HG03342 (cell line): ENCODE measurements around the gene RAD51B.
"Not testable (repeated sequence)": the region's sequence is repeated elsewhere in the genome, so short reads cannot be mapped to it uniquely, and the experiment has no call there.

Experiments used
- ATAC-seq: cut with Tn5 transposase; IDR thresholded peaks from one replicate; pipeline ENCODE4 v1.9.1; 2021; ENCODE audit warnings: mild to moderate bottlenecking, moderate library complexity; ENCODE audit not compliant: unreplicated experiment

Gene RAD51B

DNA sequence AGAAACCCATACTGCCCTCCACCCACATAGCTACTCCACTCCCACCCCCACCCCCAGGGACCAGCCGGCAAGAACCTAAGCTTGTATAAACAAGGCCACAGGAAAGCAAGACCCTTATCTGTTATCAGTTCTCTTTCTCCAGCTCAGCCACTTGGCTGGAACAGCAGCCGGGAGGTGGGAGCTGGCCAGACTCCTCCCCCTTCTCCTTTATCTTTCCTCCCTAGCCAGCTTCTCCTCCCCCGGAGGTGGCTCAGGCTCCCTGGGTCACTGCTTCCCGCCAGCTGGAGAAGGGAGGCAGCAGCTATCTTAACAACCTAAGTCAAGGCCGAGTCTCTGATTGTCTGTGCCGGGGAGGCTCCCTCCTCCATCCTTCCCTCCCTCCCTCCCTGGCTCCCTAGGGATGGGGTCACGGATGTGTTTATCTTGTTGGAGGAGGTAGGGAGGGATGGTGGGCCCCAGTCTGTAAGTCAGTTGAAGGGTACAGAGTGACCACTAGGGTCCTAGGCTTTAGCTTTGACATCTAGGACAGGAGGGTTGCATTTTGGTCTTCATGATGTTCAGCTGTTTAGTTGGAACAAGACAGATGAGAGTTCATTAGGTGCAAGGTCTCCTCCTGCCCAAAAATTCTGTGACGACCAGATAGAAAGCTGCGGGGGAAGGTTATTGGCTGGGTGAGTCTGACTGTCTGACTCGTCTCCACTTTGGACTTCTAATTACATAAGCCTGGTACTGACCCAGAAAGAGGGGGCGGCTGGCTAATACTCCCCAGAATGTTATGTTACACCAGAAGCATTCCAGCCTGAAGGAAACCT, 943.6 kb downstream of the RAD51B start:
- ATAC-seq, result no peak

DNA sequence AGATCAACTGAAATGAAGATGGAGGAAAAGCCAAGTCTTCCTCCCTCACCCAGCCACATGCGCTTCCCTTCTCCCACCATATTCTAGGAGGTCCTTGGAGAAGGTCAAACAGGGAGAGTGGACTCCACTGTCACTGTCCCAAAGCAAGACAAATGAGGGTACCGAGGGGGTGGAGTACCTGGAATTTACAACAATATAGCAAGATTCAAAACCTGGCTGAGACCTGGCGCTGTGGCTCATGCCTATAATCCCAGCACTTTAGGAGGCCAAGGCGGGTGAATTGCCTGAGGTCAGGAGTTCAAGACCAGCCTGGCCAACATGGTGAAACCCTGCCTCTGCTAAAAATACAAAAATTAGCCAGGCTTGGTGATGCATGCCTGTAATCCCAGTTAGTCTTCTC, 944.3 kb downstream of the RAD51B start:
- not testable (repeated sequence) for ATAC-seq

DNA sequence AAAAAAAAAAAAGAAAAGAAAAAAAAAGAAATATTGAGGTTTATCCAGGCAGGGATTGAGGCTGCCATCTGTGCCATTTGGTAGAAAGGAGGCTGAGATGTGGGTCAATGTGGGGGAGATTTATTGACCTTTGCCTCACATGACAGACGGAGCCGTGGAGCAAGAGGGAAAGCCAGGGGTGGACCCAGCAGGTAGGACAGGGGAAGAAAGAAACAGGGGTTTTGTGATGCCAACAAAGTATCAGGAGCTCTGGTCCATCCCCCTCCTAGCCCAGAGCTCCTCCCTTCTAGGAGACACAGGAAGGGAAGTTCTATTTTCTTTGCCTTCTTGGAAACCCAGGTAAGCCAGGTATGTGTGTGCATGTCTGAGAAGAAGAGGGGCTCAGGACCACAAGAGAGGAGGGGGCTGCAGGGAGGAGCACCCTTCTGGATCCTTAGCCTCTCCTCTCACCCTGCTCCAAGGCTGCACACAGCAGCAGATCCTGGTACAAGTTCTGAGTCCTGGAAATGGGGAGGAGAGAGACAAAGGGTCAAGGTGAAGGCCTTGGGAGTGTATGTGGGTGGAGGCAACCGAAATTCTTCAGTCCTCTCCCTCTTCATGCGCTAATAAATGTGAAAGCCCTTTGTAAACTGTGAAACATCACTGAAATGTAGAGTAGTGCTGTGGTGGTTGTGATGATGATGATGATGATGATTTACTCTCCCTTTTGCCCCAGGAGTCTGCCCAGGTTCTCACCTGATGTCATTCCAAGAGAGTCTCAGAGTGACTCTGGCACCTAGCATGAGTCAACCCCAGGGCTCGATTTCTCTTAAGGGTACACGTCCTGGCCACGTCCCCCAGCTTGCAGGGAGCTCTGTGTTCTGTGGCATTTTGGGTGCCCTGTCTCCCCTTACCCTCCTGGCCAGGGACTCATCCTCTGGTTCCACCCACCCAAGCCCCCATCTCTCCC, 947.0 kb downstream of the RAD51B start:
- no peak for ATAC-seq

DNA sequence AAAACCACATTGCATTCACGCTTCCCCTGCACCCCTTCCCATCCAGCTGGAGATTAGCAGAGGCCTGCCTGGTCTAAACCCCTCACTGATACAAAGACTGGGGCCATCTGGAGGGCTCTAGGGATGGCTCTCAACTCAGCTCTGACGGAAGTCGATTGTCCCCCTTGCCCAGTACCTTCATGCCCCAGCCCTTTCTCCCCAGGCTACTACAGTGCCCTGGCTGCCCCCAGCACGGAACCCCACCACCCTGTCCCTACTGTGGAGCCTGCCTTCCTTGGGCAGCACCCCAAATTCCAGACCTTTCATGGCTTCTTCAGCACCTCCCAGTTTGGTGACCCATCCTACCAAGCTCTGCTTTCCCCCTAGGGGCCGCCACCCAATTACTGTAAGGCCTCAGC, 947.7 kb downstream of the RAD51B start:
- no peak for ATAC-seq

DNA sequence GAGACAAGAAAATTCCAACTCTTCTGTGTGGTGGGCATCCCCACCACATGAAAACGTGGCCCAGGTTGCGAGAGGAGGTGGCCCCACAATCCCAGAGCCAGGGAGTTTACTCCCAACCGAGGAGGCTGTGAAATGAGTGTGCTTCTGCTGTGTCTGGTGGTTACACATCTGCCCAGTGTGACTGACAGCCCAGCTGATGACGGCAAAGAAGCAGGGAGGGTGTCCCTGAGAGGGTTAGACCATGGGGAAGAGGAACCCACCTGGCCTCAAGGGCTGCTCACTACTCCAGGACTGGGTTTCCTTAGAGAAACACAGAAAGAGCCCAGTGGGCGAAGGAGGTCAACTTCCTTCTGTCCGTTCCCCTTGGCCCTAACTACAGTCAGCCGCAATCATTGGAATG, 948.7 kb downstream of the RAD51B start:
- no peak for ATAC-seq

DNA sequence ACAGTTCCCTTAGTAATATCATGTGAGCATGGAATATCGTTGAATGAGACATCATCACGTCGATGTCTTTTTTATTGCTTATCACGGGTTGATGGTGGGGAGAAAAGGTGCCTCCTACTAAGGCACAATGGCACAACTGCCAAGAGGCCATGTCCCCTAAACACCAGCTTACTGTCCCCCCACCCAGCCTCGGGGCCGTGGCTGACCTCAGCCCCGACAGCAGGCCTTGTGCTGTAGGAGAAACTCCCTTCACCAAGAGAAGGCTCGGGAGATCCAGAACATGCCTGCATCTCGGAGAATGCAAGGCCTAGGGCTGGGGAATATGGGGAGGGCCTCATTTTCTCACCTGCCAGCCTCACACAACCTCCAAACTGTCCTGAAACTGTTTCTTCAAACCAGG, 950.5 kb downstream of the RAD51B start:
- no peak for ATAC-seq

DNA sequence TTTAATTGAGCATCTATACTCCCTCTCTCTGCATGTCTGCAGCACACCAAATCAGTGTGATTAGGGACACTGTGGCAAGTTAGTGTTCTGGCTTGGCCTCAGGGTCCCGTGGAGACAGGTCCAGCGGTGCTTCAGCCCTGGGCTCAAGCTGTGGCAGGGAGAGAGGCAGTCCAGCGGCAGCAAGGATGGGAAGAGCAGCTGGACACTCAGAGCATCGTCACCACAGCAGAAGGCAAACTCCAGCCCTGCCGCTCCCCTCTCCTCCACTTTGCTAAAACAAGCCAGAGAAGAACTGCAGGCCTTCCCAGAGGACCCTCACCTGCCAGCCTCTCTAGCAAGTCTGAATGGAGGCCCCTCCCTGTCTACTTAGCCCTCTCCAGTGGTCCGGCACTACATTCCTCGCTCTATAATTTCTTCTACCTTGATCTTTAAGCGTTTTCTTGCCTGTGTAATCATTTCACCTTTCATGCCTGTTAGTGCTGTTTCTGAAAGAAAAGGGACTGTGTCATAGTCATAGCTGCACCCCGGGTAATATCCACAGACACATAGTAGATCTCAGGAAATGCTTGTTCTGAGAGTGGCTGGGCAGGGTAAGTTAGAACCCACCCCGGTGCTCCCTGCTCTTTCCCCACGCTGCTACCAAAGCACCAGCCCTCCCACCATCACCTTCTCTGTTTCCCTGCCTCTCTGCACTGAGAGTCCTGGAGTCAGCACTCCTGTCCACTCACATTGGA, 951.1 kb downstream of the RAD51B start:
- ATAC-seq, result no peak

DNA sequence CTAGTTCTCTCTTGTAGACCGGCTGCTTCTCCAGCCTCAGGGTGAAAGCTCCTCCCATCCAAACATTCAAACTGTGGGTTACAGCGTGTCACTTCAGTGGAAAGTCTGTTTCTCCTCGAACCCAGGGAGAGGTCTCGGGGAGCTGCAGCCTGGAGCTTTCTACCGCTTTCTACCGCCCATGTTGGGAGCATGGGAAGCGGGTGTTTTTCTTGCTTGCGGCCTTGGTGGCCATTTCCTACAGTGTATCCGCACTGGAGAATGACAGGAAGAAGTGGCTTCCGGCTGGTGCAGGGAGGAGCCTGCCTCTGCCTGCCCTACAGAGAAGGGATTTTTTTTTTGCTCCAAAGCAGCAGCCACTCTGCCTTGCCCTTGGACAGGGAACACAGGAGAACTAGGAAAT, 952.1 kb downstream of the RAD51B start:
- ATAC-seq, result no peak

DNA sequence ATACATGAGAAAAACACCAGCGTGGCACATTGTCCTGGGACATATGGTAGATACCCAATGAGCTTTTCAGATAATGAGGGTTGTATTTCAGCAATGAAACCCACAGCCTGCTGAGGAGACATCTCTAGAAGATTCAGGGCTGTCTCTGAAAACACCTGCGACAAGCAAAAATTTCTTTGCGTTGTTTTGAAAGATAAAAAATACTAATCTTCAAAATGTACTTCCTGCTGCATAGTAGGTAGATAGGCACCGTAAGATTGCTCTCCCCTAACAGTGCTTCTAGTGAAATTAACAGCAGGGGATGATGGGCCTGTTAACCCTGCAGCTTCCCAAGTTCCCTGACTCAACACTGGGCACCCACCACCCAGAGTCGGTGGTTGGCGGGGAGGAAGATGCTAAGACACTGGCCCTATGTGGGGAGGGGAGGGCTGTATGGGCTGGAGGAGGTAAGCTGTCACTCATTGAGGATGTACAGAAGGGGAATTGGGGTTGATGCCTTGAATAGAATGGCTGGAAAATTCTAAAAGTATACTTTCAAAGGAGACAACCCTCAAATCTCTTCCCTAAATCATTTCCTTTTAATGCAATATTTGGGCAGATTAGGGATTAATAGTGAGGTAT, 953.3 kb downstream of the RAD51B start:
- ATAC-seq, result no peak

DNA sequence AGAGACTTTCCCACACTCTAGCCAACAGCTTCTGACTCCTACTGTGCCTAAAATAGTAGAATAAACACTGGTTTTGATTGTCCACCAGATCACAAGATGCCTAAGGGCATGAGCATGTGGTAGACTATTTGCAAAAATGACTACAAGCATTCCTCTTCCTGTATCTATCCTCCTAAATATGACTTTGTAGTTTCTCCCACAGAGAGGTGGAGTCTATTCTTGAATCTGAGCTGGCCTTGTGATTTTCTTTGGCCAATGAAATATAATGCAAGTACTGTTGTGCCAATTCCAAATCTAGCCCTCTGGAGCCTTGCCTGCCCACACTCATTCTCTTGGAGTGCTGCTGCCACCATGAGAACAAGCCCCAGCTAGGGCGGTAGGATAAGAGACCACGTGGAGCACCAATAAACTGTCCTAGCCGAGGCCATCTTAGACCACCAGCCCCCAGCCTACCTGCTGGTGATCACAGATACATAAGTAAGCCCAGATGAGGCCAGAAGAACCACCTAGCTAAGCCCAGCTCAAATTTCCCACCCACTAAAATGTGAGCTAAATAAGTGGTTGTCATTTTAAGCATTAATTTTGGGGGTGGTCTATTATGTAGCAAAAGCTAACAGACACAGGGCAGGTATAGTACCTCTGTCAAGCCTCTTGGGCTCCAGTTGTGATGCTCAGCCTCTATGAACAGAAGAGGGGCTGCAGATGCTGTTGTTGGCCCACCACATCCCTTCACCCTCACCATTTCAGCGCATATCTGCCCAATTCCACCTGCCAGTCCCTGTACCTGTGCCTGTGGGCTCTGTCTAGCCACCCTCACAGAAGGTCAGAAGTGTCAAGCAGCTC, 955.4 kb downstream of the RAD51B start:
- no peak for ATAC-seq

DNA sequence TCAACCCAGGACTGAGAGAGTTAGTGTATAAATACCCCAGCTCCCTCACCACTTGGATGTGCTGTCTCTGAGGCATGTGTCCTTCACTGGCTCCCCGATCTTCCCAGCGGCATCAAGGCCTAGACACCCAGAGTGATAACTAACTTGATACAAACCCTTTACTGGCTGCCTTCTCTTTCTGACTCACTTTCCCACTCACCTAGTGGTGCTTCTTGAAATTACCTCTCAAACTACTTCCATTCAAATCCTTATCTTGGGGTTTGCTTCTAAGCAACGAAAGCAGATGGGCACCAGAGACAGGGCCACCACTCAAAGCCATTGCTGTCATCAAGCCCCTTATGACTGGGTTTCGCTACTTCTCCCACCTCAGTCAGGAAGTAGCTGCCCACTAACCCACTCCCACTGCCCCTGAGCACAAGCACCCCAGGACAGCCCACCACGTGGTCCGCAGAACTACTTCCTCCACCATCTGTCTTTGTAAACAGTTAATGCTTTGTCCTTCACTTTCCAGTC, 956.1 kb downstream of the RAD51B start:
- ATAC-seq, result no peak

DNA sequence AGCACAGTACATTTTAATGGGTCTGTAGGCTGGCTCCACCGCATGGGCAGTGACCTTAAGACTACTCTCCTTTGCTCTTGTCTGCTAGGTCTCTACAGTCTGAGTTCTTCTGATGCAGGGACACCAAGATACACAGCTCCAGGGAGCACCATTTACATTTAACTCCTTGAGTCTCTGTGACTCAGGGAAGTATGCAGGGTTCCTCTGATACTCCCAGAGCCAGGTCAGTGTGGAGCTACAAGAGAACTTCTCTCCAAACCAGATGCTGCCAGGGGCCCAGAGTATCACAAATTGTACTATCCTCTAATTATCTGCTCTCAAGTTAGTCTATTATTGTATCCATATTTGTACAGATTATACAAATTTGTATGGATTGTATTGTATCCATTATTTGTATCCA, 958.1 kb downstream of the RAD51B start:
- no peak for ATAC-seq
